Hepatocyte (in vitro differentiated cells): ENCODE data around the gene CLK2. TPM values are rescaled to one million over a fixed set of nuclear protein-coding genes. Genes with fewer than 3 reads are reported as not detected.
A peak's percentile ranks its signal among the peaks of the same experiment; 100 is the strongest.
"Not testable (repeated sequence)": the region's sequence is repeated elsewhere in the genome, so short reads cannot be mapped to it uniquely, and the experiment has no call there.

Experiments
- DNase-seq: peaks from one replicate; pipeline ENCODE4 v3.0.0-alpha.2; 2016; ENCODE audit warnings: low spot score
- H2AFZ ChIP-seq: fragments of 200-600 bp; sonication (generic); 2 replicates; pipeline ENCODE4 v1.6.0; 2016; ENCODE audit warnings: antibody characterized with exemption, mild to moderate bottlenecking
- H3K27ac ChIP-seq: fragments of 200-600 bp; sonication (generic); 2 replicates; pipeline ENCODE4 v1.5.1; 2016; ENCODE audit warnings: mild to moderate bottlenecking
- H3K27me3 ChIP-seq: fragments of 200-600 bp; sonication (generic); 2 replicates; pipeline ENCODE4 v1.6.1; 2016
- H3K36me3 ChIP-seq: fragments of 200-600 bp; sonication (generic); replicated peaks from 2 replicates; pipeline ENCODE4 v1.5.1; 2016; ENCODE audit warnings: low read depth; ENCODE audit not compliant: insufficient read depth
- H3K4me1 ChIP-seq: fragments of 200-600 bp; sonication (generic); 2 replicates; pipeline ENCODE4 v1.5.1; 2016; ENCODE audit warnings: mild to moderate bottlenecking, moderate library complexity; ENCODE audit not compliant: insufficient read depth
- H3K4me2 ChIP-seq: fragments of 200-600 bp; sonication (generic); 2 replicates; pipeline ENCODE4 v1.6.0; 2016
- H3K4me3 ChIP-seq: fragments of 200-600 bp; sonication (generic); 2 replicates; pipeline ENCODE4 v1.5.1; 2016; ENCODE audit warnings: mild to moderate bottlenecking
- H3K79me2 ChIP-seq: fragments of 200-600 bp; sonication (generic); 2 replicates; pipeline ENCODE4 v1.6.0; 2017; ENCODE audit warnings: mild to moderate bottlenecking
- H3K9me2 ChIP-seq: fragments of 200-600 bp; sonication (generic); replicated peaks from 2 replicates; pipeline ENCODE4 v1.6.0; 2017; ENCODE audit warnings: mild to moderate bottlenecking; ENCODE audit not compliant: insufficient read depth
- H3K9me3 ChIP-seq: fragments of 200-600 bp; sonication (generic); 2 replicates; pipeline ENCODE4 v1.5.1; 2016; ENCODE audit warnings: low read depth, mild to moderate bottlenecking
- H4K20me1 ChIP-seq: fragments of 200-600 bp; sonication (generic); 2 replicates; pipeline ENCODE4 v1.6.0; 2016; ENCODE audit warnings: mild to moderate bottlenecking; ENCODE audit not compliant: insufficient read depth, poor library complexity, severe bottlenecking
- CTCF ChIP-seq: fragments of 200-600 bp; sonication (generic); IDR thresholded peaks from 2 replicates; pipeline ENCODE4 v1.5.1; 2016; ENCODE audit warnings: antibody characterized with exemption, mild to moderate bottlenecking; ENCODE audit not compliant: poor library complexity
- EZH2 ChIP-seq: fragments of 200-600 bp; sonication (generic); IDR thresholded peaks from 2 replicates; pipeline ENCODE4 v1.6.1; 2016; ENCODE audit warnings: antibody characterized with exemption, mild to moderate bottlenecking, borderline replicate concordance
- EZH2phosphoT487 ChIP-seq: fragments of 200-600 bp; sonication (generic); IDR thresholded peaks from one replicate; pipeline ENCODE4 v1.6.1; 2018; ENCODE audit warnings: antibody characterized with exemption, mild to moderate bottlenecking, low read depth, moderate library complexity; ENCODE audit not compliant: unreplicated experiment, severe bottlenecking
- WGBS: methylation state at CpG from one replicate; pipeline ENCODE4 v1.1.6; 2016; ENCODE audit warnings: low lambda C conversion rate; ENCODE audit errors: missing lambda C conversion rate; 5-methylcytosine and 5-hydroxymethylcytosine counted together
- polyA plus RNA-seq: library from polyadenylated mRNA; unstranded; fragments of >200 nt; fragmentation: Nextera tagmentation; extraction: Ambion mirVana; gene quantifications from 2 replicates; pipeline ENCODE4 v1.2.1, GENCODE V29; 2016
- total RNA-seq: library from RNA; depleted of rRNA; stranded (reverse); fragments of >200 nt; gene quantifications from 2 replicates; pipeline ENCODE4 v1.2.3, GENCODE V29; 2014

CLK2 gene
- total and polyA plus RNA-seq, 2 experiments from 2014 or later = 18.6 to 48.7 TPM

GRCh38 chr1:155226188-155226909 lies 47.0 kb downstream of the CLK2 start:
- 2% methylated on average over 7 of the region's 7 CpGs for WGBS
- H3K27ac ChIP-seq = peak overlapping the region; percentile 86
- DNase-seq = peak; percentile 81
- H4K20me1 ChIP-seq = no peaks in the 10 kb centered on the region
- peak overlapping the region; percentile 21 for H3K4me3 ChIP-seq
- peaks cover 27% of the 10 kb centered on the region for H3K4me1 ChIP-seq
- TF ChIP-seq CTCF = peak; percentile 64
- TF ChIP-seq EZH2 = no peak
- no peak for TF ChIP-seq EZH2phosphoT487
- peak overlapping the region; percentile 41 for H2AFZ ChIP-seq
- H3K79me2 ChIP-seq = peaks cover 11% of the 10 kb centered on the region
- no peaks in the 10 kb centered on the region for H3K36me3 ChIP-seq
- peak overlapping the region; percentile 78 for H3K4me2 ChIP-seq
- no peaks in the 10 kb centered on the region for H3K27me3 ChIP-seq
- no peaks in the 10 kb centered on the region for H3K9me2 ChIP-seq
- H3K9me3 ChIP-seq = no peaks in the 10 kb centered on the region

GRCh38 chr1:155225404-155225759 lies 47.9 kb downstream of the CLK2 start:
- peaks cover 28% of the 10 kb centered on the region for H3K4me1 ChIP-seq
- peak overlapping the region; percentile 78 for H3K4me2 ChIP-seq
- H3K27ac ChIP-seq = peak overlapping the region; percentile 86
- not testable (repeated sequence) for H3K36me3 ChIP-seq, H3K27me3 ChIP-seq, H4K20me1 ChIP-seq, H3K9me2 ChIP-seq, H3K9me3 ChIP-seq, DNase-seq, H2AFZ ChIP-seq, H3K4me3 ChIP-seq
- 95% methylated on average over 8 of the region's 8 CpGs for WGBS
- peaks cover 11% of the 10 kb centered on the region for H3K79me2 ChIP-seq

GRCh38 chr1:155223047-155223446 lies 50.3 kb downstream of the CLK2 start:
- H3K36me3 ChIP-seq = no peaks in the 10 kb centered on the region
- WGBS = 93% methylated on average over 7 of the region's 7 CpGs
- no peak overlapping the region for H3K4me3 ChIP-seq
- no peak overlapping the region for H2AFZ ChIP-seq
- no peaks in the 10 kb centered on the region for H3K9me3 ChIP-seq
- peaks cover 11% of the 10 kb centered on the region for H3K79me2 ChIP-seq
- no peaks in the 10 kb centered on the region for H3K9me2 ChIP-seq
- H4K20me1 ChIP-seq = no peaks in the 10 kb centered on the region
- no peak overlapping the region for H3K27ac ChIP-seq
- H3K4me2 ChIP-seq = no peak overlapping the region
- H3K4me1 ChIP-seq = peaks cover 29% of the 10 kb centered on the region
- H3K27me3 ChIP-seq = no peaks in the 10 kb centered on the region
- TF ChIP-seq CTCF = no peak
- TF ChIP-seq EZH2 = no peak
- no peak for TF ChIP-seq EZH2phosphoT487
- no peak for DNase-seq

GRCh38 chr1:155220211-155220965 lies 52.9 kb downstream of the CLK2 start:
- H3K27me3 ChIP-seq, H3K9me3 ChIP-seq, H3K79me2 ChIP-seq, H2AFZ ChIP-seq, H4K20me1 ChIP-seq, H3K4me2 ChIP-seq, H3K9me2 ChIP-seq, H3K36me3 ChIP-seq, DNase-seq, H3K4me3 ChIP-seq: not testable (repeated sequence)
- Histone ChIP-seq H3K4me1 (peaks cover 16% of the 10 kb centered on the region), H3K27ac (peak overlapping the region; percentile 82)
- WGBS = 85% methylated on average over 10 of the region's 10 CpGs
